Hepatocyte (in vitro differentiated cells): Measurements from ENCODE around the gene DSTYK. TPM values are rescaled to one million over a fixed set of nuclear protein-coding genes. Genes with fewer than 3 reads are reported as not detected.

ENCODE experiments used
- DNase-seq: peaks from one replicate; pipeline ENCODE4 v3.0.0-alpha.2; 2016; ENCODE audit warnings: low spot score
- H2AFZ ChIP-seq: fragments of 200-600 bp; sonication (generic); 2 replicates; pipeline ENCODE4 v1.6.0; 2016; ENCODE audit warnings: antibody characterized with exemption, mild to moderate bottlenecking
- H3K27ac ChIP-seq: fragments of 200-600 bp; sonication (generic); 2 replicates; pipeline ENCODE4 v1.5.1; 2016; ENCODE audit warnings: mild to moderate bottlenecking
- H3K27me3 ChIP-seq: fragments of 200-600 bp; sonication (generic); 2 replicates; pipeline ENCODE4 v1.6.1; 2016
- H3K36me3 ChIP-seq: fragments of 200-600 bp; sonication (generic); replicated peaks from 2 replicates; pipeline ENCODE4 v1.5.1; 2016; ENCODE audit warnings: low read depth; ENCODE audit not compliant: insufficient read depth
- H3K4me1 ChIP-seq: fragments of 200-600 bp; sonication (generic); 2 replicates; pipeline ENCODE4 v1.5.1; 2016; ENCODE audit warnings: mild to moderate bottlenecking, moderate library complexity; ENCODE audit not compliant: insufficient read depth
- H3K4me2 ChIP-seq: fragments of 200-600 bp; sonication (generic); 2 replicates; pipeline ENCODE4 v1.6.0; 2016
- H3K4me3 ChIP-seq: fragments of 200-600 bp; sonication (generic); 2 replicates; pipeline ENCODE4 v1.5.1; 2016; ENCODE audit warnings: mild to moderate bottlenecking
- H3K79me2 ChIP-seq: fragments of 200-600 bp; sonication (generic); 2 replicates; pipeline ENCODE4 v1.6.0; 2017; ENCODE audit warnings: mild to moderate bottlenecking
- H3K9me2 ChIP-seq: fragments of 200-600 bp; sonication (generic); replicated peaks from 2 replicates; pipeline ENCODE4 v1.6.0; 2017; ENCODE audit warnings: mild to moderate bottlenecking; ENCODE audit not compliant: insufficient read depth
- H3K9me3 ChIP-seq: fragments of 200-600 bp; sonication (generic); 2 replicates; pipeline ENCODE4 v1.5.1; 2016; ENCODE audit warnings: low read depth, mild to moderate bottlenecking
- H4K20me1 ChIP-seq: fragments of 200-600 bp; sonication (generic); 2 replicates; pipeline ENCODE4 v1.6.0; 2016; ENCODE audit warnings: mild to moderate bottlenecking; ENCODE audit not compliant: insufficient read depth, poor library complexity, severe bottlenecking
- CTCF ChIP-seq: fragments of 200-600 bp; sonication (generic); IDR thresholded peaks from 2 replicates; pipeline ENCODE4 v1.5.1; 2016; ENCODE audit warnings: antibody characterized with exemption, mild to moderate bottlenecking; ENCODE audit not compliant: poor library complexity
- EZH2 ChIP-seq: fragments of 200-600 bp; sonication (generic); IDR thresholded peaks from 2 replicates; pipeline ENCODE4 v1.6.1; 2016; ENCODE audit warnings: antibody characterized with exemption, mild to moderate bottlenecking, borderline replicate concordance
- EZH2phosphoT487 ChIP-seq: fragments of 200-600 bp; sonication (generic); IDR thresholded peaks from one replicate; pipeline ENCODE4 v1.6.1; 2018; ENCODE audit warnings: antibody characterized with exemption, mild to moderate bottlenecking, low read depth, moderate library complexity; ENCODE audit not compliant: unreplicated experiment, severe bottlenecking
- WGBS: methylation state at CpG from one replicate; pipeline ENCODE4 v1.1.6; 2016; ENCODE audit warnings: low lambda C conversion rate; ENCODE audit errors: missing lambda C conversion rate; 5-methylcytosine and 5-hydroxymethylcytosine counted together
- polyA plus RNA-seq: library from polyadenylated mRNA; unstranded; fragments of >200 nt; fragmentation: Nextera tagmentation; extraction: Ambion mirVana; gene quantifications from 2 replicates; pipeline ENCODE4 v1.2.1, GENCODE V29; 2016
- total RNA-seq: library from RNA; depleted of rRNA; stranded (reverse); fragments of >200 nt; gene quantifications from 2 replicates; pipeline ENCODE4 v1.2.3, GENCODE V29; 2014

The DSTYK gene
- total and polyA plus RNA-seq, 2 experiments from 2014 or later = 7.7 to 11.0 TPM

GRCh38 chr1:205133287-205133686 is 78.2 kb downstream of the DSTYK start:
- Histone ChIP-seq H3K36me3 (no peaks in the 10 kb centered on the region), H3K27ac (no peak overlapping the region), H2AFZ (no peak overlapping the region), H4K20me1 (no peaks in the 10 kb centered on the region), H3K4me1 (no peaks in the 10 kb centered on the region), H3K9me2 (no peaks in the 10 kb centered on the region), H3K79me2 (no peaks in the 10 kb centered on the region), H3K4me3 (no peak overlapping the region), H3K4me2 (no peak overlapping the region), H3K9me3 (no peaks in the 10 kb centered on the region), H3K27me3 (no peaks in the 10 kb centered on the region)
- WGBS = 69% methylated on average over 1 of the region's 1 CpG
- TF ChIP-seq EZH2phosphoT487 (no peak), CTCF (no peak), EZH2 (no peak)
- no peak for DNase-seq

GRCh38 chr1:205129447-205130029 is 82.0 kb downstream of the DSTYK start:
- 86% methylated on average over 4 of the region's 4 CpGs for WGBS
- no peaks in the 10 kb centered on the region for H3K4me1 ChIP-seq

GRCh38 chr1:205128050-205128449 is 83.5 kb downstream of the DSTYK start:
- no peaks in the 10 kb centered on the region for H3K4me1 ChIP-seq
- H3K9me3 ChIP-seq = no peaks in the 10 kb centered on the region
- 90% methylated on average over 2 of the region's 2 CpGs for WGBS
- H3K27me3 ChIP-seq = no peaks in the 10 kb centered on the region
- H3K4me2 ChIP-seq = no peak overlapping the region
- no peaks in the 10 kb centered on the region for H3K36me3 ChIP-seq
- H3K4me3 ChIP-seq = no peak overlapping the region
- H4K20me1 ChIP-seq = no peaks in the 10 kb centered on the region
- H2AFZ ChIP-seq = no peak overlapping the region
- TF ChIP-seq EZH2 (no peak), EZH2phosphoT487 (no peak), CTCF (no peak)
- H3K9me2 ChIP-seq = no peaks in the 10 kb centered on the region
- no peak for DNase-seq
- H3K79me2 ChIP-seq = no peaks in the 10 kb centered on the region
- no peak overlapping the region for H3K27ac ChIP-seq

More at GRCh38 chr1:205129447-205130029, 82.0 kb downstream of the DSTYK start:
- Histone ChIP-seq H3K9me2 (no peaks in the 10 kb centered on the region), H3K27me3 (no peaks in the 10 kb centered on the region), H4K20me1 (no peaks in the 10 kb centered on the region), H2AFZ (no peak overlapping the region), H3K27ac (no peak overlapping the region), H3K4me3 (no peak overlapping the region), H3K9me3 (no peaks in the 10 kb centered on the region), H3K4me2 (no peak overlapping the region), H3K36me3 (no peaks in the 10 kb centered on the region), H3K79me2 (no peaks in the 10 kb centered on the region)
- no peak for DNase-seq
- TF ChIP-seq CTCF = no peak
- TF ChIP-seq EZH2 = no peak
- no peak for TF ChIP-seq EZH2phosphoT487
